Mesenchymal stem cell (in vitro differentiated cells and primary cell): ENCODE results near the gene PSG2. TPM values are rescaled to one million over a fixed set of nuclear protein-coding genes. Genes with fewer than 3 reads are reported as not detected.
"Not testable (repeated sequence)": the region's sequence is repeated elsewhere in the genome, so short reads cannot be mapped to it uniquely, and the experiment has no call there.

Source experiments
- DNase-seq: peaks from one replicate; pipeline ENCODE4 v3.0.0-alpha.2; 2013
- H2AFZ ChIP-seq: one replicate; pipeline ENCODE4 v1.6.1; 2013; ENCODE audit warnings: low read depth, mild to moderate bottlenecking, control low read depth, inconsistent platforms, low read length, moderate library complexity
- H2AK5ac ChIP-seq: 2 replicates; pipeline ENCODE4 v1.6.1; 2013; ENCODE audit warnings: low read length, moderate library complexity, mild to moderate bottlenecking, inconsistent platforms; ENCODE audit not compliant: severe bottlenecking
- H2BK120ac ChIP-seq: one replicate; pipeline ENCODE4 v1.6.1; 2013; ENCODE audit warnings: low read depth, mild to moderate bottlenecking, inconsistent platforms, low read length, moderate library complexity
- H2BK12ac ChIP-seq, 2 experiments: one replicate each; pipeline ENCODE4 v1.6.1; 2013; ENCODE audit warnings: inconsistent platforms in 2 of 2, low read length in 2 of 2, mild to moderate bottlenecking in 2 of 2, moderate library complexity in 2 of 2, control low read depth in 1 of 2
- H2BK15ac ChIP-seq: one replicate; pipeline ENCODE4 v1.6.1; 2013; ENCODE audit warnings: mild to moderate bottlenecking, low read depth, inconsistent platforms; ENCODE audit not compliant: poor library complexity, severe bottlenecking
- H2BK5ac ChIP-seq: 2 replicates; pipeline ENCODE4 v1.6.1; 2013; ENCODE audit warnings: low read depth, mild to moderate bottlenecking, low read length, control low read depth, inconsistent platforms; ENCODE audit not compliant: poor library complexity, severe bottlenecking
- H3K14ac ChIP-seq, 2 experiments: one replicate each; pipeline ENCODE4 v1.6.1; 2013; ENCODE audit warnings: inconsistent platforms in 2 of 2, low read length in 2 of 2, control low read depth in 1 of 2, mild to moderate bottlenecking in 1 of 2, moderate library complexity in 1 of 2
- H3K18ac ChIP-seq, 2 experiments: one replicate each; pipeline ENCODE4 v1.6.1; 2013; ENCODE audit warnings: inconsistent platforms in 2 of 2, low read length in 2 of 2, control low read depth in 1 of 2, low read depth in 1 of 2, mild to moderate bottlenecking in 1 of 2
- H3K23ac ChIP-seq, 2 experiments: one replicate each; pipeline ENCODE4 v1.6.1; 2013; ENCODE audit warnings: inconsistent platforms in 2 of 2, low read length in 2 of 2, mild to moderate bottlenecking in 2 of 2, moderate library complexity in 2 of 2, control low read depth in 1 of 2
- H3K27ac ChIP-seq: 2 replicates; pipeline ENCODE4 v1.5.1; 2013; ENCODE audit warnings: mild to moderate bottlenecking, moderate library complexity, low read length, control low read depth, inconsistent platforms; ENCODE audit not compliant: poor library complexity, severe bottlenecking
- H3K27me3 ChIP-seq, 2 experiments: 2 replicates each; pipeline versions ENCODE4 v1.6.1 to v1.7.0; 2013; ENCODE audit warnings: low read length in 2 of 2, mild to moderate bottlenecking in 2 of 2, moderate library complexity in 2 of 2, control low read depth in 1 of 2, inconsistent platforms in 1 of 2; ENCODE audit not compliant: control insufficient read depth in 1 of 2, insufficient read depth in 1 of 2
- H3K36me3 ChIP-seq, 2 experiments: 2 replicates each; pipeline versions ENCODE4 v1.6.1 to v1.7.0; 2013; ENCODE audit warnings: low read length in 2 of 2, control low read depth in 1 of 2, inconsistent platforms in 1 of 2, low read depth in 1 of 2, mild to moderate bottlenecking in 1 of 2; ENCODE audit not compliant: insufficient read depth in 2 of 2, control insufficient read depth in 1 of 2
- H3K4ac ChIP-seq, 2 experiments: one replicate each; pipeline ENCODE4 v1.6.1; 2013; ENCODE audit warnings: inconsistent platforms in 2 of 2, low read length in 2 of 2, mild to moderate bottlenecking in 2 of 2, moderate library complexity in 2 of 2, control low read depth in 1 of 2, low read depth in 1 of 2
- H3K4me1 ChIP-seq: 2 replicates; pipeline ENCODE4 v1.6.1; 2013; ENCODE audit warnings: low read depth, low read length, control low read depth; ENCODE audit not compliant: control insufficient read depth, insufficient read depth
- H3K4me2 ChIP-seq: 2 replicates; pipeline ENCODE4 v1.6.1; 2013; ENCODE audit warnings: low read length, mild to moderate bottlenecking, inconsistent platforms; ENCODE audit not compliant: poor library complexity, severe bottlenecking
- H3K4me3 ChIP-seq, 2 experiments: 2 replicates each; pipeline versions ENCODE4 v1.5.1 to v1.7.0; 2013; ENCODE audit warnings: low read length in 2 of 2, mild to moderate bottlenecking in 2 of 2, control low read depth in 1 of 2, low read depth in 1 of 2; ENCODE audit not compliant: insufficient read depth in 1 of 2
- H3K79me1 ChIP-seq: replicated peaks from 2 replicates; pipeline ENCODE4 v1.6.1; 2013; ENCODE audit warnings: mild to moderate bottlenecking, control low read depth, low read length, inconsistent platforms; ENCODE audit not compliant: poor library complexity, severe bottlenecking
- H3K9ac ChIP-seq: 2 replicates; pipeline ENCODE4 v1.7.0; 2013; ENCODE audit warnings: mild to moderate bottlenecking, low read length, moderate library complexity
- H3K9me3 ChIP-seq: 2 replicates; pipeline ENCODE4 v1.7.0; 2013; ENCODE audit warnings: mild to moderate bottlenecking, low read length; ENCODE audit not compliant: control insufficient read depth
- H4K8ac ChIP-seq: one replicate; pipeline ENCODE4 v1.6.1; 2013; ENCODE audit warnings: inconsistent platforms, mild to moderate bottlenecking, low read length, moderate library complexity
- H4K91ac ChIP-seq: one replicate; pipeline ENCODE4 v1.6.1; 2013; ENCODE audit warnings: mild to moderate bottlenecking, low read length, inconsistent platforms
- WGBS: methylation state at CpG from one replicate; pipeline ENCODE4 v1.1.7; 2013; ENCODE audit warnings: mixed read lengths; 5-methylcytosine and 5-hydroxymethylcytosine counted together
- polyA plus RNA-seq, 2 experiments: library from polyadenylated mRNA; stranded (reverse); fragments of 200-250 nt; gene quantifications; one replicate each; pipeline ENCODE4 v1.2.3, GENCODE V29; 2013

PSG2 gene
- not detected for polyA plus RNA-seq (2013, experiment 1 of 2)
- not detected for polyA plus RNA-seq (2013, experiment 2 of 2)

GRCh38 chr19:43082601-43083000, at the start of gene PSG2:
Gene PSG2, minus strand, starts transcription at chr19:43082701. Its CDS starts 132 bp downstream, at chr19:43082569.
- not testable (repeated sequence) for H3K27me3 ChIP-seq, H3K9ac ChIP-seq, H2BK12ac ChIP-seq, H4K8ac ChIP-seq, H3K9me3 ChIP-seq, H3K18ac ChIP-seq, H2BK15ac ChIP-seq, H3K23ac ChIP-seq, H3K4me3 ChIP-seq, H3K4me2 ChIP-seq, H2BK120ac ChIP-seq, DNase-seq, H3K14ac ChIP-seq, H3K27ac ChIP-seq, H4K91ac ChIP-seq, H3K4ac ChIP-seq, H2AK5ac ChIP-seq, H2AFZ ChIP-seq, H3K4me1 ChIP-seq, H2BK5ac ChIP-seq, H3K79me1 ChIP-seq, H3K36me3 ChIP-seq
- 48% methylated on average over 2 of the region's 2 CpGs for WGBS

GRCh38 chr19:43131281-43131842, 48.9 kb upstream of the PSG2 start:
- not testable (repeated sequence) for DNase-seq, H3K23ac ChIP-seq

GRCh38 chr19:43129197-43129596, 46.7 kb upstream of the PSG2 start:
- H2AK5ac ChIP-seq, H2BK15ac ChIP-seq, H3K9me3 ChIP-seq, H2BK5ac ChIP-seq, H3K4me1 ChIP-seq, H2BK12ac ChIP-seq, DNase-seq, H3K23ac ChIP-seq, H2BK120ac ChIP-seq, H4K91ac ChIP-seq, H2AFZ ChIP-seq, H3K14ac ChIP-seq, H3K9ac ChIP-seq, H4K8ac ChIP-seq, H3K36me3 ChIP-seq, H3K27me3 ChIP-seq, H3K18ac ChIP-seq, H3K27ac ChIP-seq, H3K4me2 ChIP-seq, H3K4me3 ChIP-seq, H3K4ac ChIP-seq, H3K79me1 ChIP-seq: not testable (repeated sequence)
- 57% methylated on average over 5 of the region's 7 CpGs for WGBS

More at GRCh38 chr19:43131281-43131842, 48.9 kb upstream of the PSG2 start:
- H2BK5ac ChIP-seq, H2BK12ac ChIP-seq, H2AFZ ChIP-seq, H4K91ac ChIP-seq, H3K4me3 ChIP-seq, H3K4me2 ChIP-seq, H2AK5ac ChIP-seq, H3K18ac ChIP-seq, H2BK15ac ChIP-seq, H3K4ac ChIP-seq, H3K36me3 ChIP-seq, H3K27ac ChIP-seq, H2BK120ac ChIP-seq, H3K27me3 ChIP-seq, H3K14ac ChIP-seq, H3K9me3 ChIP-seq, H4K8ac ChIP-seq, H3K4me1 ChIP-seq, H3K79me1 ChIP-seq, H3K9ac ChIP-seq: not testable (repeated sequence)
- WGBS = 53% methylated on average over 8 of the region's 8 CpGs

DNA sequence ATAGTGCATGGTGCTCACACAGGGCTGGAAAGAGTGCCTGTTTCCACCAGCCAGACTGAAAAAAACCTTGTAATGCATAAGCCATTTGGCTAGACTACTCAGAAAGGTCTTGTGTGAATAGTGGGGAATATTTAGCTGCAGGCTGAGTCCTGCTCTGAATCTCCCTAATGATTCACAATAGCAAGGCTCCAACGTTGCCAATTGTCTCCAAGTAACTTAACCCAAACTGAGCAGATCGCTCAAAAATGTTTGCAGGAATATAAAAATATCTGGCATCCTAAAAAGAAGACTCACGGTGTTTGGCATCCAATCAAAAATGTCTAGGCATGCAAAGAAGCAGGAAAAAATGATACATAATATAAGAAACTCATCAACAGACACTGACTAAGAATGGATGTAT, 44.8 kb upstream of the PSG2 start:
- not testable (repeated sequence) for H3K4me2 ChIP-seq, H3K4me1 ChIP-seq, H3K9ac ChIP-seq, H3K27me3 ChIP-seq, H3K4ac ChIP-seq, H3K4me3 ChIP-seq, H2AFZ ChIP-seq, H2BK12ac ChIP-seq, H3K36me3 ChIP-seq, H3K9me3 ChIP-seq, H3K79me1 ChIP-seq, H3K14ac ChIP-seq, H2BK15ac ChIP-seq, H3K23ac ChIP-seq, H2BK120ac ChIP-seq, DNase-seq, H3K18ac ChIP-seq, H3K27ac ChIP-seq, H4K91ac ChIP-seq, H4K8ac ChIP-seq, H2AK5ac ChIP-seq, H2BK5ac ChIP-seq
- 57% methylated on average over 2 of the region's 3 CpGs for WGBS
